ENCODE measurements around the gene UBP1. TPM values are rescaled to one million over a fixed set of nuclear protein-coding genes. Genes with fewer than 3 reads are reported as not detected.
A peak's percentile ranks its signal among the peaks of the same experiment; 100 is the strongest.

The UBP1 gene
- total and polyA plus RNA-seq, 2 donors (not counting 1 experiment from before 2014, with no cell fraction given), result 50.7 to 75.4 TPM

GRCh38 chr3:33424606-33425452 is 15.4 kb downstream of the UBP1 start:
- H4K20me1 ChIP-seq (ENCODE audit: control insufficient read depth, insufficient read depth, low read length, poor library complexity, severe bottlenecking), result peaks cover 38% of the 10 kb centered on the region
- intact Hi-C loops (cut with micrococcal nuclease), result no loop called here
- no peak overlapping the region for H3K4me3 Mint-ChIP-seq
- ChIA-PET POLR2A (no interaction called here), CTCF (interaction anchor here (0.7 kb wide), 1 partner anchor 105 kb away, joined by 4 read pairs; no protein-coding TSS in a partner anchor)
- ATAC-seq (ENCODE audit: low read depth) (no peak), DNase-seq (no peak)
- H3K79me2 ChIP-seq (ENCODE audit: control insufficient read depth, insufficient read depth, low read length), result peaks cover 51% of the 10 kb centered on the region
- peaks cover 9 to 28% of the 10 kb centered on the region in 2 experiments for H3K36me3 ChIP-seq (replicated peaks in 1 of 2; ENCODE audit: control extremely low read depth in 1 of 2, control insufficient read depth in 1 of 2, extremely low read depth in 1 of 2, insufficient read depth in 2 of 2, low read length in 1 of 2)
- H3K9ac ChIP-seq (ENCODE audit: low read length), result no peak overlapping the region
- no peak overlapping the region for H3K4me2 ChIP-seq (replicated peaks; ENCODE audit: low read depth, low read length, poor library complexity, severe bottlenecking)
- no peaks in the 10 kb centered on the region for H3K9me3 Mint-ChIP-seq (ENCODE audit: insufficient read depth)
- H3K27ac Mint-ChIP-seq, result no peak overlapping the region
- WGBS (ENCODE audit: insufficient coverage), result 100% methylated on average over 2 of the region's 10 CpGs
- peaks cover 13 to 16% of the 10 kb centered on the region in 2 donors for H3K4me1 ChIP-seq (ENCODE audit: control insufficient read depth in 2 of 2, insufficient read depth in 2 of 2, low read length in 2 of 2)
- no peak overlapping the region for H2AFZ ChIP-seq (ENCODE audit: insufficient read depth, low read depth, low read length, poor library complexity, severe bottlenecking)
- no peaks in the 10 kb centered on the region for H3K9me3 ChIP-seq (ENCODE audit: control extremely low read depth in 1 of 3, control insufficient read depth in 2 of 3, insufficient read depth in 1 of 3, low read length in 2 of 3)
- H3K4me1 Mint-ChIP-seq, result peaks cover 33% of the 10 kb centered on the region
- no peak for TF ChIP-seq EZH2 (IDR thresholded peaks at IDR 0.05; ENCODE audit: borderline replicate concordance, insufficient read depth, low read depth, low read length, poor library complexity, severe bottlenecking)
- TF ChIP-seq, protein P1, sequence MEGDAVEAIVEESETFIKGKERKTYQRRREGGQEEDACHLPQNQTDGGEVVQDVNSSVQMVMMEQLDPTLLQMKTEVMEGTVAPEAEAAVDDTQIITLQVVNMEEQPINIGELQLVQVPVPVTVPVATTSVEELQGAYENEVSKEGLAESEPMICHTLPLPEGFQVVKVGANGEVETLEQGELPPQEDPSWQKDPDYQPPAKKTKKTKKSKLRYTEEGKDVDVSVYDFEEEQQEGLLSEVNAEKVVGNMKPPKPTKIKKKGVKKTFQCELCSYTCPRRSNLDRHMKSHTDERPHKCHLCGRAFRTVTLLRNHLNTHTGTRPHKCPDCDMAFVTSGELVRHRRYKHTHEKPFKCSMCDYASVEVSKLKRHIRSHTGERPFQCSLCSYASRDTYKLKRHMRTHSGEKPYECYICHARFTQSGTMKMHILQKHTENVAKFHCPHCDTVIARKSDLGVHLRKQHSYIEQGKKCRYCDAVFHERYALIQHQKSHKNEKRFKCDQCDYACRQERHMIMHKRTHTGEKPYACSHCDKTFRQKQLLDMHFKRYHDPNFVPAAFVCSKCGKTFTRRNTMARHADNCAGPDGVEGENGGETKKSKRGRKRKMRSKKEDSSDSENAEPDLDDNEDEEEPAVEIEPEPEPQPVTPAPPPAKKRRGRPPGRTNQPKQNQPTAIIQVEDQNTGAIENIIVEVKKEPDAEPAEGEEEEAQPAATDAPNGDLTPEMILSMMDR (IDR thresholded peaks at IDR 0.05), result no peak
- H3K27me3 ChIP-seq (replicated peaks in 1 of 4; ENCODE audit: control extremely low read depth in 1 of 4, control insufficient read depth in 3 of 4, insufficient read depth in 4 of 4, low read length in 3 of 4), result no peaks in the 10 kb centered on the region
- no peaks in the 10 kb centered on the region for H3K27me3 Mint-ChIP-seq
- no peak overlapping the region for H3K27ac ChIP-seq (ENCODE audit: low read length in 2 of 2)
- H3K4me3 ChIP-seq (ENCODE audit: control extremely low read depth in 1 of 5, extremely low read depth in 1 of 5, insufficient read depth in 1 of 5, low read depth in 2 of 5, low read length in 4 of 5), result no peak overlapping the region

GRCh38 chr3:33420966-33421365 is 19.2 kb downstream of the UBP1 start:
- peak overlapping the region; percentile 37 for H3K27ac Mint-ChIP-seq
- CTCF ChIA-PET, result no interaction called here

More at GRCh38 chr3:33420966-33421365, 19.2 kb downstream of the UBP1 start:
- no peak overlapping the region for H3K4me3 ChIP-seq (ENCODE audit: control extremely low read depth in 1 of 5, extremely low read depth in 1 of 5, insufficient read depth in 1 of 5, low read depth in 2 of 5, low read length in 4 of 5)
- peaks cover 3% of the 10 kb centered on the region for H4K20me1 ChIP-seq (ENCODE audit: control insufficient read depth, insufficient read depth, low read length, poor library complexity, severe bottlenecking)
- DNase-seq (no peak), ATAC-seq (ENCODE audit: low read depth) (no peak)
- peaks cover 8% of the 10 kb centered on the region in 2 donors for H3K4me1 ChIP-seq (ENCODE audit: control insufficient read depth in 2 of 2, insufficient read depth in 2 of 2, low read length in 2 of 2)
- no peaks in the 10 kb centered on the region for H3K9me3 ChIP-seq (ENCODE audit: control extremely low read depth in 1 of 3, control insufficient read depth in 2 of 3, insufficient read depth in 1 of 3, low read length in 2 of 3)
- no peaks in the 10 kb centered on the region for H3K9me3 Mint-ChIP-seq (ENCODE audit: insufficient read depth)
- H3K9ac ChIP-seq (ENCODE audit: low read length), result no peak overlapping the region
- no peak overlapping the region for H2AFZ ChIP-seq (ENCODE audit: insufficient read depth, low read depth, low read length, poor library complexity, severe bottlenecking)
- no peaks in the 10 kb centered on the region for H3K27me3 ChIP-seq (replicated peaks in 1 of 4; ENCODE audit: control extremely low read depth in 1 of 4, control insufficient read depth in 3 of 4, insufficient read depth in 4 of 4, low read length in 3 of 4)
- TF ChIP-seq, protein P1 (IDR thresholded peaks at IDR 0.05), result no peak
- no peak for TF ChIP-seq EZH2 (IDR thresholded peaks at IDR 0.05; ENCODE audit: borderline replicate concordance, insufficient read depth, low read depth, low read length, poor library complexity, severe bottlenecking)
- no peak overlapping the region for H3K4me2 ChIP-seq (replicated peaks; ENCODE audit: low read depth, low read length, poor library complexity, severe bottlenecking)
- no peak overlapping the region for H3K4me3 Mint-ChIP-seq
- peaks cover 17 to 37% of the 10 kb centered on the region in 2 experiments for H3K36me3 ChIP-seq (replicated peaks in 1 of 2; ENCODE audit: control extremely low read depth in 1 of 2, control insufficient read depth in 1 of 2, extremely low read depth in 1 of 2, insufficient read depth in 2 of 2, low read length in 1 of 2)
- intact Hi-C loops (cut with micrococcal nuclease), result no loop called here
- POLR2A ChIA-PET, result no interaction called here
- H3K27me3 Mint-ChIP-seq, result no peaks in the 10 kb centered on the region
- peaks cover 23% of the 10 kb centered on the region for H3K79me2 ChIP-seq (ENCODE audit: control insufficient read depth, insufficient read depth, low read length)
- peaks cover 16% of the 10 kb centered on the region for H3K4me1 Mint-ChIP-seq
- no peak overlapping the region for H3K27ac ChIP-seq (ENCODE audit: low read length in 2 of 2)
- WGBS (ENCODE audit: insufficient coverage), result 100% methylated on average over 1 of the region's 2 CpGs
